Measurements from ENCODE around the gene SURF4. TPM values are rescaled to one million over a fixed set of nuclear protein-coding genes. Genes with fewer than 3 reads are reported as not detected.
A peak's percentile ranks its signal among the peaks of the same experiment; 100 is the strongest.

SURF4 gene
- total and polyA plus RNA-seq, 2 donors (not counting 1 experiment from before 2014, with no cell fraction given): 34.7 to 43.8 TPM

GRCh38 chr9:133356391-133357091, 19.3 kb downstream of the SURF4 start, which contains the start of the genes SURF1 and SURF2:
SURF1 (minus strand) TSS chr9:133356487; CDS start chr9:133356453, 34 bp downstream.
SURF2 (plus strand) TSS chr9:133356550; CDS start chr9:133356593, 43 bp downstream.
- H2AFZ ChIP-seq (ENCODE audit: insufficient read depth, low read depth, low read length, poor library complexity, severe bottlenecking): peak within 1 kb of the TSS; percentile 93
- H3K4me2 ChIP-seq (replicated peaks; ENCODE audit: low read depth, low read length, poor library complexity, severe bottlenecking): peak within 1 kb of the TSS; percentile 98
- POLR2A ChIA-PET: interaction anchor here (0.6 to 1.9 kb wide), 4 partner anchors 9 to 122 kb away, joined by 3 to 18 read pairs (median 4); partner anchors contain the start of genes MED22, RPL7A and STKLD1
- H3K9me3 Mint-ChIP-seq (ENCODE audit: insufficient read depth): no peaks in the 10 kb centered on the region
- peak within 1 kb of the TSS; percentile 39 to 91 (median 75) for H3K4me3 ChIP-seq (ENCODE audit: control extremely low read depth in 1 of 5, extremely low read depth in 1 of 5, insufficient read depth in 1 of 5, low read depth in 2 of 5, low read length in 4 of 5)
- TF ChIP-seq EZH2 (IDR thresholded peaks at IDR 0.05; ENCODE audit: borderline replicate concordance, insufficient read depth, low read depth, low read length, poor library complexity, severe bottlenecking) (no peak), CTCF (IDR thresholded peaks at IDR 0.05) (peak; percentile 33)
- peaks cover 0 to 52% of the 10 kb centered on the region in 2 experiments for H3K36me3 ChIP-seq (replicated peaks in 1 of 2; ENCODE audit: control extremely low read depth in 1 of 2, control insufficient read depth in 1 of 2, extremely low read depth in 1 of 2, insufficient read depth in 2 of 2, low read length in 1 of 2)
- peaks cover 16 to 29% of the 10 kb centered on the region in 2 donors for H3K4me1 ChIP-seq (ENCODE audit: control insufficient read depth in 2 of 2, insufficient read depth in 2 of 2, low read length in 2 of 2)
- no peaks in the 10 kb centered on the region for H3K27me3 Mint-ChIP-seq
- H3K9me3 ChIP-seq (ENCODE audit: control extremely low read depth in 1 of 3, control insufficient read depth in 2 of 3, insufficient read depth in 1 of 3, low read length in 2 of 3): peaks cover 0 to 8% (median 0%) of the 10 kb centered on the region in 3 donors
- intact Hi-C loops (cut with micrococcal nuclease): loop anchor here (1.0 to 10.0 kb wide), 3 partner anchors 8 to 172 kb away; partner anchors contain the start of genes MED22, RPL7A, STKLD1 and SURF4
- H3K79me2 ChIP-seq (ENCODE audit: control insufficient read depth, insufficient read depth, low read length): peaks cover 54% of the 10 kb centered on the region
- peaks cover 32% of the 10 kb centered on the region for H3K4me1 Mint-ChIP-seq
- CTCF ChIA-PET: interaction anchor here (0.7 to 2.0 kb wide), 8 partner anchors 8 to 170 kb away, joined by 3 to 11 read pairs (median 3); partner anchors contain the start of gene RPL7A
- peak within 1 kb of the TSS; percentile 83 for H3K27ac Mint-ChIP-seq
- peak within 1 kb of the TSS; percentile 89 for H3K4me3 Mint-ChIP-seq
- ATAC-seq (ENCODE audit: low read depth) (peak; percentile 88), DNase-seq (peak; percentile 88)
- H4K20me1 ChIP-seq (ENCODE audit: control insufficient read depth, insufficient read depth, low read length, poor library complexity, severe bottlenecking): peaks cover 38% of the 10 kb centered on the region
- WGBS (ENCODE audit: insufficient coverage): under 1% methylated on average over 78 of the region's 78 CpGs
- peak within 1 kb of the TSS; percentile 55 to 90 for H3K27ac ChIP-seq (ENCODE audit: low read length in 2 of 2)
- H3K27me3 ChIP-seq (replicated peaks in 1 of 4; ENCODE audit: control extremely low read depth in 1 of 4, control insufficient read depth in 3 of 4, insufficient read depth in 4 of 4, low read length in 3 of 4): no peaks in the 10 kb centered on the region
- H3K9ac ChIP-seq (ENCODE audit: low read length): peak within 1 kb of the TSS; percentile 87
